ENCODE results near the gene APOL4.

GRCh38 chr22:36147196-36147791, 54.3 kb downstream of the APOL4 start:
- no peak for TF ChIP-seq YY1 (IDR thresholded peaks at IDR 0.05; ENCODE audit: insufficient read depth, insufficient read length)
- TF ChIP-seq ZNF274 (IDR thresholded peaks at IDR 0.05; ENCODE audit: low read depth, low read length): no peak
- no peak for TF ChIP-seq SUZ12 (IDR thresholded peaks at IDR 0.05; ENCODE audit: extremely low read depth, insufficient read depth, insufficient read length)
